Spleen (tissue), 7 donors: ENCODE measurements around the gene TNFRSF18.

Experiments used
- CTCF ChIP-seq, 11 experiments: fragments of 200-600 bp in 7 of 11; fragments of 450-650 bp in 4 of 11; sonication (generic) in 4 of 11; IDR thresholded peaks in 8 of 11; conservative IDR thresholded peaks in 3 of 11; 1 replicate in 7 of 11; 2 replicates in 4 of 11; pipeline versions ENCODE4 v1.4.0 to v1.8.0; 2016 to 2021; ENCODE audit warnings: antibody characterized with exemption in 11 of 11, inconsistent platforms in 4 of 11, mild to moderate bottlenecking in 1 of 11
- POLR2A ChIP-seq, 3 donors: fragments of 450-650 bp; IDR thresholded peaks; one replicate each; pipeline ENCODE4 v1.5.1; 2017; ENCODE audit warnings: antibody characterized with exemption in 3 of 3, mild to moderate bottlenecking in 1 of 3
- POLR2AphosphoS5 ChIP-seq, 3 donors: sonication (generic); formaldehyde crosslinking; IDR thresholded peaks; one replicate each; pipeline ENCODE4 v1.5.1; 2017; ENCODE audit warnings: antibody characterized with exemption in 3 of 3
- donor health status: DM: no; HTN: no; CAD: no; lungs with moderate emphysema.
- donor health status: DM: no; HTN: no; CAD: no.
- donor health status: DM: no; HTN: no; CAD: no.

GRCh38 chr1:1227386-1227785 lies 21.0 kb upstream of the TNFRSF18 start:
- TF ChIP-seq CTCF (IDR thresholded peaks at IDR 0.05 in 8 of 11, conservative IDR thresholded peaks at IDR 0.05 in 3 of 11) (no peak), POLR2AphosphoS5 (IDR thresholded peaks at IDR 0.05) (no peak), POLR2A (IDR thresholded peaks at IDR 0.05) (no peak)
